Activated CD8-positive, alpha-beta memory T cell treated with anti-CD3 and anti-CD28 coated beads, Interleukin-2, amount 50 U/mL, for 48 hours (primary cell): ENCODE measurements around the gene RAD23B.

Experiments
- DNase-seq: peaks from one replicate; pipeline ENCODE4 v3.0.0-alpha.2; 2020

Gene RAD23B

DNA sequence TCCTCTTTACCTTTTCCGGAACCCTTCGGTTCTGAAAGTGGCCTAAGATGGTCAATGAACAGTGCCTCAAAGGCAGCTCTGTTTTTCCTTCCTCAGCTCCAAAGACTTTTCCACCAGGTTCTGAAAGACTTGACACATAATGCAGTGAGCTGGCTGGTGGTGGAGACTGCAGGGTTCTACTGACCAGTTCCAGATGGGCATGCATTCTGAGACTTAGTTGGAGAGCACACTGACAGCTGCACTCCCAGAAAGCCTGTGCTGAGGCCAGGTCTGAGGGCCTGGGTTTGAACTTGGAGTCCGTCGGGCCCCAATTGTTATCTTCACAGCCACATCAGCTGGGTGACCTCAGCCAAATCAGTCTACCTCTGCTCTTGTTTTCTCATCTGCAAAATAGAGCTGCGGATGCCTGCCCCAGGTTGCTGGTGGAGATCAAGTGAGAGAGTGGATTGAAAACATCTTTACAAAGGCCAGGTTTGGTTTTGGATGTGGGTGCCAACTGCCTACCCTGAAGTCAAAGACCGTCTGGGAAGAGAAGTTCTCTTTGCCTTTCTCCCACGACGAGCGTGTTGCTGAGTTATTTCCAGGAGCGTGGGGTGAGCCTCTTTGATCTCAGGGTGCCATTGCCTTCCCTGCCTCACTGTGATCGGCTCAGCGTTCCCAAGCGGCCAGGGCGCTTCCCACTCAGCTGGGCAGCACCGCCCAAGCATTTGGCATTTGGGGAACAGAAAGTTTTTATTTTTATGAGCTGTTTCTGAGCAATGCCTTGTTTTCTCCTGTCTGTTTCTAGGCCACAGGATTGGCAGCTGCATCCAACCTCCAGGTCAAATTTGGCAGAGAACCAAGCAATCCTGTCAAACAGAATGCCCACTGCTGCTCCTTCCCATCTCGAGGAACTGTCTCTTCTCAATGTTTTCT, 54.9 kb downstream of the RAD23B start:
- DNase-seq, result no peak

DNA sequence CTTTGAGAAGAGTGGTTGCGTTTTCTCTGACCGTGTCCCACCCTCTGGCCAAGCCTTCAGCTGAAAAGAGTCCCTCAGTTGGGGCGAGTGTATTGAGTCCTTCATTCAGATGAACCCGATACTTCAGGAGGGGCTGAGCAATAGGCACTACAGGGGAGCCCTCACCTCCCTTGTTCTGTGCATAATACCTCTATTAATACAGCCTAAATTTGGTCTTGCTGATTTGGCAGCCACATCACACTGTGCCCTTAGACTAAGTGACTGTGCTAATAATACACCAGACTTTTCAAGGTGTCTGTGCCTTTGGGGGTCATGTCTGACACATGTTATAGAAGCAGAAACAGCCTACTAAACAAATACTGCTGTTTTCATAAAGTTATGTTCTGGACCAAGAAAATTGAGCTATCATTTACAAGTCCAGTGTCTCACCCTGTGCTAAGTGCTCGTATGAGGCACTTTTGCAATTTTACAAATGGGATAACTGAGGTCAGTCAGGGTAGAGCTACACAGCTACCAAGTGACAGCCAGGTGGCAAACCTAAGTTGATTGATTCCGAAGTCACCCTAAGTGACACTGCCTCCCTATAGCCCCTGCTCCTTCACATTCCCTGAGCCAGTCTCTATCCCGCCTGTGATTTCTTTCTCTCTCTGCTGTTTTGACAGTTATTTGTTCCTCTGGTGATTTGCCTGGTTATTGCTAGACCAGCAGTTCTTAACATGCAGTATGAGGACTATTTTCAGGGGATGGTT, 56.0 kb downstream of the RAD23B start:
- DNase-seq, result no peak

DNA sequence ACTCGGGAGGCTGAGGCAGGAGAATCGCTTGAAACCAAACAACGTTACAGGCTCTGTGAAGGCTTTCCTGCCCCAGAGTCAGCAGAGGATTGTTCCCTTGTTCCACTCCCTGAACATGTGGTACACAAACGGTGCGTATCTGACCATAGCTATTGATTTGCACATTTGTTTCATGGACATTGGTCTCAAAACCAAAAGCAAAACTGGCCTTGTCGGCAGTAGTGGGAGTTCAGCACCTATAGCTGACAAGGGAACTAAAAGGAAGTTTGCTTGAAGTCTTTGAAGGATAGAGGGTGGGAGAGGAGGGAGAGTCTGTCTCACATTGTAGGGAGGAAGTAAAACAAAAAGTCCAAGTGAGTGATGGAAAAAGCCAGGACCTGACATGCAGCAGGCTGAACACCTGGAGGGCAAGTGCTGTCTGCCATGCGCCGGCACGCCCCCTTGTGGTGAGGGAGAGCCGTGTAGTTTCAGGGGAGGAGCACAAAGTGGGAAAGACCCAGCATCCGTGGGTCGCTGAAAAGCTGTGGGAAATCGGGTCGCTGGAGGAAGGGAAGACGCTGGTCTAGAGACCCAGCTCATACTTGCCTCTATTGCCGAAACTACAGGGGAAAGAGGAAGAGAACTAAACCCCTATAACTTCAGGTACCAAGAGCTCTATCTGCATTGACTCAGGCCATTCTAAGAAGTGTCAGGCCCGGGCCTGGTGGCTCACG, 58.0 kb downstream of the RAD23B start:
- DNase-seq, result peak; percentile 94

DNA sequence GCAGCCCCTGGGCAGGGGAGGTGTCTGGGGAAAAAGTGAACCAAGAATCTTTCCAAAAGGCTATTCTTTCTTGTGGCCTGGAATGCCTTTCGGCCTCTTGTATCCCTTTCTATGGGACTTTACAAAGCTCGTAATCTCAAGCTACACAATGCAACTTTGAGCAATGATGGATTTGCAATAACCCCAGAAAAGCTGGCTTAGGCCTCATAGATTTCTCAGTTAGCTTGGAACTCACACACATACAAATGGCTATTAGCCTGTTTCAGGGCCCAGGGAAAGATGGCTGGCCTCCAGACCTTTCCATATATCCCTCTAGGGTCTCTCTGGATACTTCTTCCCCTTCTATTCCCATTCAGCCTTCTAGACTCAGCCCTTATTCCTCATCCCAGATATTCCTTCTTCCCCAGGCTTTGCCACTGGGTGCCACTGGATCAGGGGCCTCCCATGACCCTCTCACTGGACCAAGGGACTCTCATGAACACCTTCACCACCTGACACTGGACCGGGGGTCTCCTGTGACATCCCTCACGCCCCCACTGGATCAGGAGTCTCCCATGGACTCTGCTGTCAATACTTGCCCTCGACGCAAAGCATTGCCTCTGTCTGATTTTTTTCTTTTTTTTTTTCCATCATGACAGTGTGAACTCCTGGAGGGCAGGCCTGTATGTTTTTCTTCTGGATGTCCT, 59.5 kb downstream of the RAD23B start:
- no peak for DNase-seq

DNA sequence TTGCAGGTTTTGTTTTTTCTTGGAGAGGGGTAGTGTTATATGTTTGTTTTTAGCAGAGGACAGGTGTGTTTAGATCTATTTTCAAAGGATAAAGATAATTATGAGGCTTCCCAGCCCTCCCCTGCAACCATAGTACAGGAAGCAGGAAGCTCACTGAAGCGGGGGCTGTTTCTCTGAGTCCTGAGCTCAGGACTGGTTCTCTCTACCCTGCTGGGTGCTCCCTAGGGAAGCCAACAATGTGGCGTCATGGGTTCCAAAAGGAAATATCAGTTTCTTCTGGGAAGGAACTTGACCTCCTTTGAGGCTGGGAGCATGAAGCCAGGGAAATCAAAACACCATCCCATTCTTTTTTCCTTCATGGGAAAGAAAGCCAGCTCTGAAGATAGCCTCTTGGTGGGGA, 62.2 kb downstream of the RAD23B start:
- DNase-seq, result no peak

DNA sequence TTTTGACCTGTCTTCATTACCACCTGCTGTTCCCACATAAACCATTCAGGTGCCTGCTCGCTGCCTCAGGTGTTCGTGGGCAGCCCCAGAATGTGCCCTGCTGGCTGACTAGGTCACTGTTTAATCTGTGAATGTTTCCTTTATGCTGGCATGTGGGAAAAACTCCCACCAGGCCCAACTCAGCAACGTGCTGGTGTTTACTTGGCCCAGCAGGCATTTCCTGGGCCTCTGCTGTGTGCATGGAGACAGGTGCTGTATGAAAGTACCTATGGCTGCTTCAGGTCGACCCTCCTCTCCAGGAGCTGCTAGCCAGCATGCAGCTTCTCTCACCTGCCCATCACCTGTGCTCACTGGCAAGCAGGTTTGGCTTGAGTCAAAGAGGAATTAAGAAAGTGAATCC, 65.8 kb downstream of the RAD23B start:
- DNase-seq, result no peak

DNA sequence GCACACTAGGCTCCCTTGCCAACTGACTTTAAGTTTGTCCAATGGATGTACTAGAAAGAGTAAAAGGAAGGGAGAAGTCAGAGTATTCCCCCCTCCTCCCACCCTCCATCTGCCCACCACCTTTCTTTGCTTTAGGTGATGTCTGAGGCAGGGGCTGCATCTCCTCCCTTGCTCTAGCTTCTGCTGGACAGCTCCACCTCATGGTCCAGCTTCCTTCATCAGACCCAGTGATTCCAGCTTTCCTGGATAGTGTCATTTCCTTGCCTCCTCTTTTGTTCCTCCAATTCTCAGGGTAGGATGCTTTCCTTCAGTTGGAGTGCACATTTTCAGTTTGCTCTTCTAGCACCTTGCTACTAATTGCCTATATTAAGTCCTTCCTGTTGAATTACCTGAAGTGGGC, 67.4 kb downstream of the RAD23B start:
- no peak for DNase-seq

DNA sequence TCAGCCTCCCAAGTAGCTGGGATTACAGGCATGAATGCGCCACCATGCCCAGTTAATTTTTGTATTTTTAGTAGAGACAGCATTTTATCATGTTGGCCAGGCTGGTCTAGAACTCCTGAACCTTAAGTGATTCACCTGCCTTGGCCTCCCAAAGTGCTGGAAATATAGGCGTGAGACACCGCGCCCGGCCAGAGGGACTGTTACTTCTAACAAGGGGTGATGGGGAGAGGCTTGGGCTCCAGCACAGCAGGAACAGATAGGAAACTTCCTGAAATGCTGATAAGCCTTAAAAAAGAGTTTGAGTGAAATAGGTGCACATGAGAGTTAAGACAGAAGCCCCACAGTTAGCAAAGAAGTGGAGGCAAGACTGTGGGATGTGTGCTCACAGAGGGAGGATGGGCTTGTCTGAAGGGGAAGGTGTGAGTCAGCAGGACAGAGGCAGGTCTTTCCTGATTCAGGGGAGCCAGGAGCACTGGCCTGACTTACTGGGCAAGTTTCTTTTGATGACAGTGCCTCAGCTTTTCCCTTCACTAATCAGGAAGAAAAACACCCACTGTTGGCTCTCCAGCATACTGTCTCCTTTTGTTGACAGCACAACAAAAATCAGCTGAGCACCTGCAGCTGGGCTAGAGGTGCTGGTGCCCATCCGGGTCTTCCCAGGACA, 68.4 kb downstream of the RAD23B start:
- no peak for DNase-seq

DNA sequence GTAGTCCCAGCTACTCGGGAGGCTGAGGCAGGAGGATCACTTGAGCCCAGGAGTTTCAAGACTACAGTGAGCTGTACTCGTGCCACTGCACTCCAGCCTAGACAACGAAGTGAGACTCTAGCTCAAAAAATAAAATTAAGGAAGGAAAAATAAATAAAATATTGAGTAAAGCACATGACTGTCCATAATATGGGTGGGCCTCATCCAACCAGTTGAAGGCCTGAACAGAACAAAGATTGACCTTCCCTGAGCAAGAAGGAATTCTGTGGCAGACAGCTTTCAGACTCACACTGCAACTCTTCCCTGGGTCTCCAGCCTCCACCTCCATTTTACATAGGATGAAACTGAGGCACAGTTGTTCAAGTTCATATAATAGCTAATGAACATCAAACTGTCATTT, 72.3 kb downstream of the RAD23B start:
- no peak for DNase-seq

DNA sequence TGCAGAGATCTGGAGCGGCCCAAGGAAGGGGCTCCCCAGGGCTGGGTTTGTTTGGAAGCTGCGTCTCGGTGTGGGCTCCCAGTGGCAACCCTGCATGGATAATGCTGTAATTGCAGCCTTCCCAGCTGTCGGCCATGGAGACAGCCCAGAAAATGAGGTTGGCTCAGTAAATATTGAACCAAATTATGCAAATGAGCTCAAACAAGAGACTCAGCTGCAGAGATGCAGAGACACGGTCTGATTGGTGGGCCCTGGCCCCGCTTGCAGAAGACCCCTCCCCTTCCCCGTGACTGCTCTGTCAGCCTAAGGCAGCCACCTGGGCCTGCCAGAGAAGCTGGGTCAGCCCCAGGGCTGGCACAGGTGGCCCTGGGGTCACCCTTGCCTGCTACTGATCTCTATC, 75.9 kb downstream of the RAD23B start:
- DNase-seq, result no peak

DNA sequence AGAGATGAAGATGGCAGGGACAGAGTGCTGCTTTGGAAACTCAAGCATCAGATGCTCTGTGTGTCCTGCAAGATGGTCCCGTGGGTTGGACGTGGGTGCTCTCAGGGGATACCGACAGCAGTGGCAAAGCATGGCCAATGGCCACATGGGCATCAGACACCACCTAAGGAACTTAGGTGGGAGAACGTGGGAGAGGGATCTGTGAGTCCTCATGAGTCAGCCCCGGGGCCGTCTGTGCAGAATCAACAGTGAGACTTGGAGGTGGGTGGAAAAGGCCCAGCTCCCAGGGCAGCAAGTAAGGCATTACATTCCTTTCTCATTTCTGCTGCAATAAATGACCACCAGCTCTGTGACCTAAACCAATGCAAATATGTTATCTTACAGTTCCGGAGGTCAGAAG, 77.0 kb downstream of the RAD23B start:
- DNase-seq, result no peak

DNA sequence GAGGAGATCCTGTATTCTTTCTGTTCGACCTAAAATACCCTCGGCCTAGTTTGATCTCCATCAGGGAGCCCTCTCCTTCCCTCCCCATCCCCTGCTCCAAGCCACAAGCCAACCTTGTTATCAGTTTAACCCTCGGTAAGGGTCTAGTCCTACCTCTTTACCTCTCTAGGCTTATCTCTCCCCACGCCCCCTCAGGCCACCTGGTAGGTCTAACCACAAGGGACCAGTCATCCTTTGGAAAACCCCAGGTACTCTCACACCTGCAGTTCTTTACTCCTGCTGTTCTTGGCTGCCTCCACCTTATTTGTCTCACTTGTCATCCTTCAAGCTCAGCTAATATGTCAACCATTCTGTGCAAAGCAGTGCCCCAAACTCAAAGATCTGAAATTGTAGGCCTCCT, 78.7 kb downstream of the RAD23B start:
- no peak for DNase-seq

DNA sequence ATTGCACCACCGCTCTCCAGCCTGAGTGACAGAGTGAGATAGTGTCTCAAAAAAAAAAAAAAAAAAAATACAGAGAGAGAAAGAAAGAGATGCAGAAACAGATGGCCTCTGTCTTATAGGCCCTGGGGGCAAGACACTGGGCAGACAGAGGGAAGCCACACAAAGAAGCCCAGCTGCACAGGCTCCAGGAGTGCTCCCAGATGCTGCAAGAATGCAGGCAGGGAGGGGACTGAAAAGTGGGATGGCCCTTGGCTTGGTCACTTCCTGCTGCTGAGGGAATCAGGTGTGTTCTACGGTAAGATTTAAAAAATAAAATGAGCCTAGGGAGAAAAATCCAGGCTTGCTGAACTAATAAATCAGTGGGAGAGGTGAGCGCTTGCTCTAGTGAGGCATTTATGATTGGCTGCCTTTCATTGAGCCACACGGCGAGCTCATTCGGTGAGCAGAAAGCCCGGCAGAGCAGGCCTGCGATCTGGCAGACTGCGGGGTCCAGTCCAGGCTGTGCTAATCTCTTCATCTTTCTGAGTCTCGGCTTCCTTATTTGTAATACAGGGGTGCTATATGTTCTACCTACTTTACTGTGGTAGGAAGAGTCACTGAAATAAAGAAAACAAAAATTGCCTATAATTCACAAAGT, 80.6 kb downstream of the RAD23B start:
- no peak for DNase-seq

DNA sequence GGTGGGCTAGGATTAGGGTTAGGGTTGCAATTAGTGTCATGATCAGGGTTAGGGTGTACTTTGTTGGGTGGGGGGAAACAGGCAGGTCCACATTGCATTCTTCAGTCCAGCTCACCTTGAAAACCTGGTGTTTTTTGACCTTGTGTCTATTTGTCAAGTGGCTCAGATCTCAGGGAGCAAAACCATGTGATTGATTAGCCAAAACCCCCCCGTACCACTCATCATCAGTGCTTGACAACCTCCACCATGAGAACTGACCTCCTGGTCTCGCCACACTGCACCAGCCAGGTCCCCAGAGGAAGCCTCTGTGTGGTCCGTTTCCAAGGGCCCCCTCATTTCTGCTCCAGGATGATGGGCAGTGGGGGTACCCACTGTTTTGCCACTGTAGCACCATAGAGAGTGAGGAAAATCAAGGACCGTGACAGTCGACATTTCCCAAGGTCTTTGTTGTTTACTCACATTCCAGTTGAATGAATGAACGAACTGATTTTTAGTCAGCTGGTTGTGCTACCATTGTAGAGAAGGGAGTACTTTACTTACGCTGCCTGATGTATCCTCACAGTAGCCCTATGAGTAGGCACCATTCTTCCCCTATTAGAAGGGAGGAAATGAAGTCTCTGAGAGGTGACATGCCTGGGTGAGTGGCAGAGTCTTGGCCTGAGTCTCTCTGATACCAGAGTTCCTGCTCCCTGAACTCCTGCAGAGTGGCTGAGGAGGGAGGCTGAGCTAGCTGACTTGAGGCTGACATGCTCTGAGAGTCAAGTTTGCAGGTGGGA, 84.8 kb downstream of the RAD23B start:
- no peak for DNase-seq

DNA sequence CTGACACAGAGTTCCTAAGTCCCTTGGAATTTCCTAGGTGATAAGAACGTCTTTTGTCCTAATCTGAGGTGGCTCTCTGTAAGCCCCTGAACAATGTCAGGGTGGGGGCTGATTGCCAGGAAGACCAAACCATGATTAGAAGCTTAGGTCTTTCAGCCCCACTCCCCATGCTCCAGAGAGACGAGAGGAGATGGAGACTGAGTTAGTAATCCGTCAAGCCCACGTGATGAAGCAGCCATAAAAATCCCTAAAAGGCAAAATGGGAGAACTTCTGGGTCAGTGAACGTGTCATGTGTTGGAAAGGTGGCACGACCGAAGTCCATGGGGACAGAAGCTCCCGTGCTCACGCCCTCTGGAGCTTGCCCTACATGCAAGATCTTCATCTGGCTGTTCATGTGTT, 85.6 kb downstream of the RAD23B start:
- no peak for DNase-seq

DNA sequence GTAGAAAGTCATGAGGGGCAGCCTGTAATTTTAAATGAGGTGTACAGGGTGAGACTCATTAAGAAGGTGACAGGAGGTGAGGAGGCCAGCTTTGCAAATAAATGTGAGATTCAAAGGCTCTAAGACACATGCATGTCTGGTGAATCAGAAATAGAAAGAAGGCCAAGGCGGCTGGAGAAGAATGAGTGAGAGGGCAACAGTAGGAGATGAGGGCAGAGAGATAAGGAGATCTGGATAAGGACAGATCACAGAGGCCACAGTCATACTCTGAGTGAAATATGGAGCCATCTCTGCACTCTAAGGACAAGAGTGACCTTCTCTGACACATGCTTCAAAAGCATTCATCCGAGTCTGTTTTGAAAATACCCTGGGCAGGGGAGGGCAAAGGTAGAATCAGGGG, 90.7 kb downstream of the RAD23B start:
- DNase-seq, result no peak

DNA sequence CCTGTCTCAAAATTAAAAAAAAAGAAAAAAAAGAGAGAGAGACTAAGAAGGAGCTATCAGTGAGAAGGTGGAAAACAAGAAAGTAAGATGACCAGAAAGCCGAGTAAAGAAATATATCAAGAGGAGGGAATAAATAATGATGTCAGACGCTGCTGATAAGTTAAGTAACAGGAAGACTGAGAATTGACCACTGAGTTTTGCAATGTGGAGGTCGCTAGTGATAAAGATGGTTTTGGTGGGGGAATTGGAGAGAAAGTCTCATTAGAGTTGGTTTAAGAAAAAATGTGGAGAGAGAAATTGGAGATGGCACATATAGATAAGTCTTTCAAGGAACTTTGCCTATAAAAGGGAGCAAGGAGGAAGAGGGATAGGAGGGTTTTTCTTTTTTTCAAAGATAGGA, 91.9 kb downstream of the RAD23B start:
- no peak for DNase-seq

DNA sequence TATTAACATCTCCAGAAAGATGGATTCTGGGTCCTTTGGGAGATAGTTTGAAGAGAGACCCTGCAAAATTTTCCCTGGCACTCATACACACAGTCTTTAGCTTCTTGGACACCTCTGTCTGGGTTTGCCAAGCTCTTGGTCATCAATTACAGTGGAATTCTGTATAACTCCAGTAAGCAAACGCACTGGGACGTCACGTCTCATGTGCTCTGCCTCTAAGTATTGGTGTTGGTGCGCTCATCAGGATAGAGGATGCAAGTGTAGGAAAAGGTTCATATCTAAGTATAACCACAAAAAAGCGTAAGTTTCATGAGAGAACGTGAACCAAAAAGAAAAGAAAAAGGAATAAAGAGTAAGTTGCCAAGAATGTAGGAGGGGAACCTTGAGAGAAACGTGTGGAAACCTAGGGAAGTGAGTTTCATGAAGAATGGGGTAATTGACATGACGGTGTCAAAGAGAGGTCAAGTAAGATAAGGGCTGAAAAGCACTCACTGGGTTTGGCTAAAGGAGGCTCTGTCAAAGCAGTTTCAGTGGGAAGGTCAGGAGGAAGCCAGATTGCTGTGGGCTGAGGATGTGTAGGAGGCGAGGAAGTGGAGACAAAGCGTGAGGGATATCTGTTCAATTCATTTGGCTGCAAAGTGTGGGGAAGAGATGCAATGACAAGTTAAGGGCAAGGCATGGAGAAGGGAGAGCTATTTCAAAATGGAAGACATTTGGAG, 92.7 kb downstream of the RAD23B start:
- DNase-seq, result no peak

DNA sequence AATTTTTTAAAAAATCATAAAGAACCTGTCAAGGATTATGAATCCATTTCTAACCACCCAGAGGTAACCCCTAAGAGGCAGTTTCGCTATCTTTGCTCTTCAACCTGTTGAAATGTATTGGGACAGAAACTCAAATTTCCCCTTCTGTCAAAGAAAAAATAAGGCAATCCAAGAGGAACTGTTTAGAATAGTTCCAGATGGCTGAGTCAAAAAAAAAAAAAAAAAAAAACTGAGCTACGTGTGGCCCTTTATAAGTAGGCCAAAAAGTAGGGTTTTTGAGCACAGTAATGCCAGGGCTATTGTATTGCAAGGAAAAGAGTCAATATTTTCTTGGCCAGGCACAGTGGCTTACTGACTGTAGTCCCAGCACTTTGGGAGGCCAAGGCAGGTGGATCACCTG, 94.9 kb downstream of the RAD23B start:
- DNase-seq, result no peak
